Loucy (cell line): ENCODE measurements around the gene PARN.

Experiments
- H2AFZ ChIP-seq: fragments of 200-600 bp; sonication (generic); 2 replicates; pipeline ENCODE4 v1.6.0; 2016; ENCODE audit warnings: antibody characterized with exemption, mild to moderate bottlenecking, low read length, moderate library complexity
- H3F3A ChIP-seq: fragments of 200-600 bp; 2 replicates; pipeline ENCODE4 v1.6.0; 2016; ENCODE audit warnings: antibody characterized with exemption, low read depth, mild to moderate bottlenecking
- H3K27me3 ChIP-seq: fragments of 200-600 bp; sonication (generic); 2 replicates; pipeline ENCODE4 v1.6.1; 2014; ENCODE audit warnings: low read length, mild to moderate bottlenecking; ENCODE audit not compliant: insufficient read depth, poor library complexity, severe bottlenecking
- H3K36me3 ChIP-seq: fragments of 200-600 bp; sonication (generic); 2 replicates; pipeline ENCODE4 v1.6.1; 2016; ENCODE audit warnings: low read length; ENCODE audit not compliant: insufficient read depth
- H3K4me1 ChIP-seq: fragments of 200-600 bp; sonication (generic); 2 replicates; pipeline ENCODE4 v1.5.1; 2014; ENCODE audit warnings: low read length, mild to moderate bottlenecking; ENCODE audit not compliant: insufficient read depth, poor library complexity, severe bottlenecking
- H3K4me2 ChIP-seq: fragments of 200-600 bp; sonication (generic); 2 replicates; pipeline ENCODE4 v1.6.0; 2014; ENCODE audit warnings: antibody characterized with exemption, low read length, low read depth, mild to moderate bottlenecking; ENCODE audit not compliant: poor library complexity, severe bottlenecking
- H3K4me3 ChIP-seq: fragments of 200-600 bp; sonication (generic); 2 replicates; pipeline ENCODE4 v1.5.1; 2014; ENCODE audit warnings: low read length, mild to moderate bottlenecking, mixed read lengths; ENCODE audit not compliant: poor library complexity, severe bottlenecking
- H3K79me2 ChIP-seq: fragments of 200-600 bp; sonication (generic); 2 replicates; pipeline ENCODE4 v1.6.1; 2014; ENCODE audit warnings: low read length; ENCODE audit not compliant: insufficient read depth
- H3K9ac ChIP-seq: fragments of 200-600 bp; sonication (generic); 2 replicates; pipeline ENCODE4 v1.6.0; 2014; ENCODE audit warnings: mild to moderate bottlenecking, low read depth, low read length, moderate library complexity; ENCODE audit not compliant: poor library complexity, severe bottlenecking
- H3K9me2 ChIP-seq: fragments of 200-600 bp; sonication (generic); replicated peaks from 2 replicates; pipeline ENCODE4 v1.6.1; 2016; ENCODE audit warnings: low read depth, low read length, mixed read lengths
- H3K9me3 ChIP-seq: fragments of 200-600 bp; sonication (generic); 2 replicates; pipeline ENCODE4 v1.6.1; 2014; ENCODE audit warnings: mild to moderate bottlenecking, antibody characterized with exemption, low read length, low read depth; ENCODE audit not compliant: insufficient read depth
- H4K20me1 ChIP-seq: fragments of 200-600 bp; sonication (generic); 2 replicates; pipeline ENCODE4 v1.6.0; 2014; ENCODE audit warnings: antibody characterized with exemption, low read length, mild to moderate bottlenecking; ENCODE audit not compliant: insufficient read depth, poor library complexity, severe bottlenecking
- EZH2phosphoT487 ChIP-seq: fragments of 200-600 bp; IDR thresholded peaks from 2 replicates; pipeline ENCODE4 v1.6.1; 2018; ENCODE audit warnings: antibody characterized with exemption, mild to moderate bottlenecking, moderate library complexity, borderline replicate concordance
- TF ChIP-seq, protein P1 (sequence below): fragments of 200-600 bp; sonication (generic); conservative IDR thresholded peaks from 2 replicates; pipeline ENCODE4 v1.5.1; 2014; ENCODE audit warnings: mild to moderate bottlenecking, antibody characterized with exemption, low read length

PARN gene

GRCh38 chr16:14510581-14510938, 119.5 kb downstream of the PARN start:
- no peak for TF ChIP-seq EZH2phosphoT487
- TF ChIP-seq, protein P1, sequence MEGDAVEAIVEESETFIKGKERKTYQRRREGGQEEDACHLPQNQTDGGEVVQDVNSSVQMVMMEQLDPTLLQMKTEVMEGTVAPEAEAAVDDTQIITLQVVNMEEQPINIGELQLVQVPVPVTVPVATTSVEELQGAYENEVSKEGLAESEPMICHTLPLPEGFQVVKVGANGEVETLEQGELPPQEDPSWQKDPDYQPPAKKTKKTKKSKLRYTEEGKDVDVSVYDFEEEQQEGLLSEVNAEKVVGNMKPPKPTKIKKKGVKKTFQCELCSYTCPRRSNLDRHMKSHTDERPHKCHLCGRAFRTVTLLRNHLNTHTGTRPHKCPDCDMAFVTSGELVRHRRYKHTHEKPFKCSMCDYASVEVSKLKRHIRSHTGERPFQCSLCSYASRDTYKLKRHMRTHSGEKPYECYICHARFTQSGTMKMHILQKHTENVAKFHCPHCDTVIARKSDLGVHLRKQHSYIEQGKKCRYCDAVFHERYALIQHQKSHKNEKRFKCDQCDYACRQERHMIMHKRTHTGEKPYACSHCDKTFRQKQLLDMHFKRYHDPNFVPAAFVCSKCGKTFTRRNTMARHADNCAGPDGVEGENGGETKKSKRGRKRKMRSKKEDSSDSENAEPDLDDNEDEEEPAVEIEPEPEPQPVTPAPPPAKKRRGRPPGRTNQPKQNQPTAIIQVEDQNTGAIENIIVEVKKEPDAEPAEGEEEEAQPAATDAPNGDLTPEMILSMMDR = no peak
- Histone ChIP-seq H3F3A (no peaks in the 10 kb centered on the region), H3K9me3 (no peaks in the 10 kb centered on the region), H3K4me2 (no peak overlapping the region), H3K27me3 (no peaks in the 10 kb centered on the region), H3K36me3 (no peaks in the 10 kb centered on the region), H3K4me1 (no peaks in the 10 kb centered on the region), H4K20me1 (no peaks in the 10 kb centered on the region), H2AFZ (no peak overlapping the region), H3K4me3 (no peak overlapping the region), H3K9ac (no peak overlapping the region), H3K79me2 (no peaks in the 10 kb centered on the region), H3K9me2 (no peaks in the 10 kb centered on the region)

DNA sequence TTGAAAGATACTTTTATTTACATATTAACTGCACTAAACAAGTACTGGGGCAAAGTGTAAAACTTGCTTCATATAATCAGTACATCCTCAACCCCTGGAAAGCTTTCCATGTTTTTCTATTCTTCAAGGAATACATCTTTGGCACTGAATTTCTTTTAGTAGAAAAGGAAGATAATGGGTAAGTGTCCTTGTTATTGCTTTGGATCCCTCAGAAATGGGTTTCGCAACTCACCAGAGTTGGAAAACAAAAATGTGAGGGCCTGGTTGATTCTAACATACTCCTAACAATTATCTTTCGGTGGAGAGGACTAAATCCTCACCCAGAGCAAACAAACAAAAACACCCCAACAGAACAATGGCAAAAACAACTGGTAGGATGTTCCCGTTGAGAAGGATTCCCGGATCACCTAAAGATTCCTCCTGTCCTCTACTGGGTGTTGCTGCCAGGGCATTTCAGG, 120.4 kb downstream of the PARN start:
- no peaks in the 10 kb centered on the region for H3K79me2 ChIP-seq
- no peaks in the 10 kb centered on the region for H3K4me1 ChIP-seq
- H4K20me1 ChIP-seq = no peaks in the 10 kb centered on the region
- H3K4me3 ChIP-seq = no peak overlapping the region
- H3K27me3 ChIP-seq = no peaks in the 10 kb centered on the region
- H3K9me2 ChIP-seq = no peaks in the 10 kb centered on the region
- no peaks in the 10 kb centered on the region for H3K9me3 ChIP-seq
- H3K36me3 ChIP-seq = no peaks in the 10 kb centered on the region
- H3K4me2 ChIP-seq = no peak overlapping the region
- no peak overlapping the region for H3K9ac ChIP-seq
- no peak overlapping the region for H2AFZ ChIP-seq
- H3F3A ChIP-seq = no peaks in the 10 kb centered on the region
- TF ChIP-seq EZH2phosphoT487 = no peak
- TF ChIP-seq, protein P1 = no peak

DNA sequence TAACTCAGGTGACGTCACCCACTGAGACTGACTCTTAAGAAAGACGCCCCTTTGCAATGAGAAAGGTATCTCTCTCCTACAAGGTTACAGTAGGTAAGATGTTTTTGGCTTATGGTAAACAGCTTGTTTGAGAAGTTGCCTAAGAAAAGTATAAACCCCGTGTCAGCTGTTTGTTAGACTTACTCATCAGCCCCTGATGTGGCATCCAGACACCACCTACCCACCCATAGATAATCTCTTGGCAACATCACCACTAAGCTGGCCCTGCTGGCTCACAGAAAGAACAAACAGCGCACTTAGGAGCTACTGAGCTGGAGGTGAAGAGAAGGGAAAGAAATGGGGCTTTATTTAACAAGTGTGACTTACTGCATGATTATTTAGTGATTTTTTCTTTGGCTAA, 121.0 kb downstream of the PARN start:
- no peak for TF ChIP-seq EZH2phosphoT487
- TF ChIP-seq, protein P1 = no peak
- H3K9ac ChIP-seq = no peak overlapping the region
- H3K9me2 ChIP-seq = no peaks in the 10 kb centered on the region
- no peaks in the 10 kb centered on the region for H3K27me3 ChIP-seq
- H3K79me2 ChIP-seq = no peaks in the 10 kb centered on the region
- H3K4me1 ChIP-seq = no peaks in the 10 kb centered on the region
- no peak overlapping the region for H3K4me2 ChIP-seq
- no peak overlapping the region for H3K4me3 ChIP-seq
- H3K36me3 ChIP-seq = no peaks in the 10 kb centered on the region
- no peaks in the 10 kb centered on the region for H3K9me3 ChIP-seq
- no peak overlapping the region for H2AFZ ChIP-seq
- no peaks in the 10 kb centered on the region for H4K20me1 ChIP-seq
- no peaks in the 10 kb centered on the region for H3F3A ChIP-seq
